ENCODE data around the gene WDFY3. TPM values are rescaled to one million over a fixed set of nuclear protein-coding genes. Genes with fewer than 3 reads are reported as not detected.

Gene WDFY3
- total and polyA plus RNA-seq, 8 donors = 3.2 to 163 (median 28.4) TPM

DNA sequence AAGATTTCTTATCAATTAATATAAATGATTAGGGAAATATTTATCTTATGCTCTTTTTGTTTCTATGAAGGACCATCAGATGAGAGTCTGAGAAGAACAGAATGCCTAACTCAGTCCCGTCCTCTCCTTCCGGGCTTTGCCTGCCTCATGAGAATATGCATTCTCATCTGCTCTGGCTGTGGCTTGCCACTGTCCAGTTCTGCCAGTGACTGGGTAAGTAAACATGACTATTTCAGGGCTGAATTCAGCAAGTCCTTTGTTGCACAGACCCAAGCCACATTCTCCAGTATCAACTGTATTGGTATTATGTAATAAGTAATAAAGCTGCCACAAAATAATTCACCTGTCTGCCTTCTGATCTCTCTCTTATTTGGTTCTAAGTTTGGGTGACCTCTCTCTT, 110.7 kb downstream of the WDFY3 start:
- peak in 1 of 2 donors; percentile 17 for DNase-seq
- WGBS, 5 donors = 63 to 82% (median 67%) methylated on average over 2 of the region's 2 CpGs
- Histone ChIP-seq H3K4me1 (peaks cover 7 to 29% (median 19%) of the 10 kb centered on the region in 4 donors), H3K27me3 (no peaks in the 10 kb centered on the region), H3K36me3 (peaks cover 0 to 22% (median 18%) of the 10 kb centered on the region in 4 donors), H3K27ac (no peak overlapping the region), H3K9me3 (no peaks in the 10 kb centered on the region), H3K4me3 (no peak overlapping the region)
- intact Hi-C loops (cut with DNase I; ENCODE audit: low total_unique reads) = no loop called here
- TF ChIP-seq EP300 (IDR thresholded peaks at IDR 0.05) (no peak), POLR2AphosphoS5 (IDR thresholded peaks at IDR 0.05) (no peak), POLR2A (IDR thresholded peaks at IDR 0.05) (no peak)
- TF ChIP-seq, protein P1, sequence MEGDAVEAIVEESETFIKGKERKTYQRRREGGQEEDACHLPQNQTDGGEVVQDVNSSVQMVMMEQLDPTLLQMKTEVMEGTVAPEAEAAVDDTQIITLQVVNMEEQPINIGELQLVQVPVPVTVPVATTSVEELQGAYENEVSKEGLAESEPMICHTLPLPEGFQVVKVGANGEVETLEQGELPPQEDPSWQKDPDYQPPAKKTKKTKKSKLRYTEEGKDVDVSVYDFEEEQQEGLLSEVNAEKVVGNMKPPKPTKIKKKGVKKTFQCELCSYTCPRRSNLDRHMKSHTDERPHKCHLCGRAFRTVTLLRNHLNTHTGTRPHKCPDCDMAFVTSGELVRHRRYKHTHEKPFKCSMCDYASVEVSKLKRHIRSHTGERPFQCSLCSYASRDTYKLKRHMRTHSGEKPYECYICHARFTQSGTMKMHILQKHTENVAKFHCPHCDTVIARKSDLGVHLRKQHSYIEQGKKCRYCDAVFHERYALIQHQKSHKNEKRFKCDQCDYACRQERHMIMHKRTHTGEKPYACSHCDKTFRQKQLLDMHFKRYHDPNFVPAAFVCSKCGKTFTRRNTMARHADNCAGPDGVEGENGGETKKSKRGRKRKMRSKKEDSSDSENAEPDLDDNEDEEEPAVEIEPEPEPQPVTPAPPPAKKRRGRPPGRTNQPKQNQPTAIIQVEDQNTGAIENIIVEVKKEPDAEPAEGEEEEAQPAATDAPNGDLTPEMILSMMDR (IDR thresholded peaks at IDR 0.05) = no peak

- intact Hi-C loops (cut with DNase I; ENCODE audit: low total_unique reads) = no loop called here
- Histone ChIP-seq H3K36me3 (peaks cover 8 to 22% (median 20%) of the 10 kb centered on the region in 4 donors), H3K27me3 (no peaks in the 10 kb centered on the region), H3K4me3 (no peak overlapping the region), H3K4me1 (peaks cover 7 to 25% (median 15%) of the 10 kb centered on the region in 4 donors), H3K27ac (no peak overlapping the region), H3K9me3 (no peaks in the 10 kb centered on the region)
- TF ChIP-seq, protein P1 (IDR thresholded peaks at IDR 0.05) = no peak
- no peak for TF ChIP-seq POLR2AphosphoS5 (IDR thresholded peaks at IDR 0.05)
- no peak for TF ChIP-seq POLR2A (IDR thresholded peaks at IDR 0.05)
- TF ChIP-seq EP300 (IDR thresholded peaks at IDR 0.05) = no peak
- 19 to 45% (median 31%) methylated on average over 1 of the region's 1 CpG for WGBS, 5 donors
- no peak for DNase-seq
Measured at GRCh38 chr4:84852081-84852480, 114.4 kb downstream of the WDFY3 start.

GRCh38 chr4:84849051-84849640, 117.3 kb downstream of the WDFY3 start:
- Histone ChIP-seq H3K4me3 (no peak overlapping the region), H3K36me3 (peaks cover 8 to 37% (median 28%) of the 10 kb centered on the region in 4 donors), H3K9me3 (no peaks in the 10 kb centered on the region), H3K4me1 (peaks cover 0 to 6% (median 0%) of the 10 kb centered on the region in 4 donors), H3K27ac (no peak overlapping the region), H3K27me3 (no peaks in the 10 kb centered on the region)
- DNase-seq = no peak
- TF ChIP-seq POLR2A (IDR thresholded peaks at IDR 0.05) (no peak), EP300 (IDR thresholded peaks at IDR 0.05) (no peak), POLR2AphosphoS5 (IDR thresholded peaks at IDR 0.05) (no peak)
- TF ChIP-seq, protein P1 (IDR thresholded peaks at IDR 0.05) = no peak
- intact Hi-C loops (cut with DNase I; ENCODE audit: low total_unique reads) = no loop called here

DNA sequence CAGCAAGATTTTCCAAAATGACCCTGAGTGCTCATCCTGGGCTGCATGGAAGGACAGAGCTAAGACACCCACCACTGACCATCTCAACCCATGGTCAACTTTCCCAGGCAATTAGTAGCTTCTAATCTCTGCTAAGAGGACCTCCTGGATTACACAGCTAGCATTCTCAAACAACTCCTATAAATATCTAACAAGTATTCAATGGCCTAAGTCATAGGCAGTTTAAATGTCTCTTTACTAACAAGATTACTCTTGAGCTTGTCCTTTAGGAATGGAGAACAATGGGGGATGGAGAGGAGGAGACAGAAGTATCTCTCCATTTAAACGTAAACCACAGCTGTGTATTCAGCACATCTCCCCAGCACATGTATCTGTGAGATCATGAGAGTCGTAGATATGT, 118.1 kb downstream of the WDFY3 start:
- no peaks in the 10 kb centered on the region for H3K9me3 ChIP-seq
- 80 to 93% (median 92%) methylated on average over 2 of the region's 2 CpGs for WGBS, 5 donors
- peaks cover 8 to 38% (median 28%) of the 10 kb centered on the region in 4 donors for H3K36me3 ChIP-seq
- no peak overlapping the region for H3K4me3 ChIP-seq
- no peak for DNase-seq
- H3K4me1 ChIP-seq = peaks cover 0 to 6% (median 0%) of the 10 kb centered on the region in 4 donors
- no peaks in the 10 kb centered on the region for H3K27me3 ChIP-seq
- H3K27ac ChIP-seq = no peak overlapping the region
- no peak for TF ChIP-seq POLR2AphosphoS5 (IDR thresholded peaks at IDR 0.05)
- TF ChIP-seq, protein P1 (IDR thresholded peaks at IDR 0.05) = no peak
- no peak for TF ChIP-seq EP300 (IDR thresholded peaks at IDR 0.05)
- TF ChIP-seq POLR2A (IDR thresholded peaks at IDR 0.05) = no peak
- intact Hi-C loops (cut with DNase I; ENCODE audit: low total_unique reads) = no loop called here

Measured in stomach (tissue), 9 donors.